ENCODE measurements around the gene CYP4F22. TPM values are rescaled to one million over a fixed set of nuclear protein-coding genes. Genes with fewer than 3 reads are reported as not detected.

CYP4F22 gene
- total RNA-seq, 1 experiment from 2014 or later: not detected

DNA sequence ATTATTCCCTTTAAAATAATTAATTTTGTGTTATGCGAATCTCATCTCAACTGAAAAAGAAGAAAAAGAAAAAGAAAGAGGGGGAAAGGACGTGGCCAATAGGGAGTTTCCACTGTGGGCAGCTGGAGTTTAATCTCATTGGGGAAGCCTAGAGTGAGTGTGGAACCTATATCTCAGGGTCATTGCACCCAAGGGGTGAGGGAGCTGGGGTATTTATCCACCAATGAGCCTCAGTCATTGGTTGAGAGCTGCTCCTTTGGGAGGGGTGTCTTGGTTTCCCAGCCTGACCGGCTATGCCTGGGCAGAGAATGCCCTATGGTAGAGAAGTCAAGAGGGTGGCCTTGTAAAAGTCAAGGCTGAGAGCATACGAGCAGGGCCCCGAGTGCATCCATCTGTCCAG, 16.5 kb downstream of the CYP4F22 start:
- Histone ChIP-seq H3K27ac (no peak overlapping the region), H3K4me1 (replicated peaks; ENCODE audit: insufficient read depth) (no peaks in the 10 kb centered on the region), H3K4me2 (no peak overlapping the region), H2AFZ (no peak overlapping the region), H3K27me3 (ENCODE audit: insufficient read depth, low read depth) (peaks cover 29% of the 10 kb centered on the region), H3F3A (ENCODE audit: insufficient read depth, low read depth) (no peaks in the 10 kb centered on the region), H3K9me2 (ENCODE audit: insufficient read depth) (no peaks in the 10 kb centered on the region), H3K36me3 (ENCODE audit: low read depth) (no peaks in the 10 kb centered on the region), H4K20me1 (ENCODE audit: insufficient read depth) (no peaks in the 10 kb centered on the region; the same call in 1 of the 2 replicates), H3K4me3 (no peak overlapping the region), H3K9me3 (ENCODE audit: insufficient read depth, low read depth) (no peaks in the 10 kb centered on the region), H3K79me2 (ENCODE audit: low read depth) (no peaks in the 10 kb centered on the region)
- ChIA-PET CTCF (no interaction called here), POLR2A (ENCODE audit: unreplicated experiment) (no interaction called here)
- no peak for TF ChIP-seq EZH2 (IDR thresholded peaks at IDR 0.05; ENCODE audit: low read depth)
- TF ChIP-seq, protein P1, sequence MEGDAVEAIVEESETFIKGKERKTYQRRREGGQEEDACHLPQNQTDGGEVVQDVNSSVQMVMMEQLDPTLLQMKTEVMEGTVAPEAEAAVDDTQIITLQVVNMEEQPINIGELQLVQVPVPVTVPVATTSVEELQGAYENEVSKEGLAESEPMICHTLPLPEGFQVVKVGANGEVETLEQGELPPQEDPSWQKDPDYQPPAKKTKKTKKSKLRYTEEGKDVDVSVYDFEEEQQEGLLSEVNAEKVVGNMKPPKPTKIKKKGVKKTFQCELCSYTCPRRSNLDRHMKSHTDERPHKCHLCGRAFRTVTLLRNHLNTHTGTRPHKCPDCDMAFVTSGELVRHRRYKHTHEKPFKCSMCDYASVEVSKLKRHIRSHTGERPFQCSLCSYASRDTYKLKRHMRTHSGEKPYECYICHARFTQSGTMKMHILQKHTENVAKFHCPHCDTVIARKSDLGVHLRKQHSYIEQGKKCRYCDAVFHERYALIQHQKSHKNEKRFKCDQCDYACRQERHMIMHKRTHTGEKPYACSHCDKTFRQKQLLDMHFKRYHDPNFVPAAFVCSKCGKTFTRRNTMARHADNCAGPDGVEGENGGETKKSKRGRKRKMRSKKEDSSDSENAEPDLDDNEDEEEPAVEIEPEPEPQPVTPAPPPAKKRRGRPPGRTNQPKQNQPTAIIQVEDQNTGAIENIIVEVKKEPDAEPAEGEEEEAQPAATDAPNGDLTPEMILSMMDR (conservative IDR thresholded peaks at IDR 0.05): no peak
- intact Hi-C loops (cut with micrococcal nuclease; ENCODE audit: unreplicated experiment): no loop called here
- DNase-seq: no peak
- no TSS peak for BruUV-seq (replicated peaks)

GRCh38 chr19:15525291-15525690, 17.0 kb downstream of the CYP4F22 start:
- Histone ChIP-seq H4K20me1 (ENCODE audit: insufficient read depth) (no peaks in the 10 kb centered on the region; the same call in 1 of the 2 replicates), H3K4me1 (replicated peaks; ENCODE audit: insufficient read depth) (no peaks in the 10 kb centered on the region), H3K79me2 (ENCODE audit: low read depth) (no peaks in the 10 kb centered on the region), H3K36me3 (ENCODE audit: low read depth) (no peaks in the 10 kb centered on the region), H2AFZ (no peak overlapping the region), H3K9me2 (ENCODE audit: insufficient read depth) (no peaks in the 10 kb centered on the region), H3K4me3 (no peak overlapping the region), H3F3A (ENCODE audit: insufficient read depth, low read depth) (no peaks in the 10 kb centered on the region), H3K27ac (no peak overlapping the region), H3K9me3 (ENCODE audit: insufficient read depth, low read depth) (no peaks in the 10 kb centered on the region), H3K4me2 (no peak overlapping the region), H3K27me3 (ENCODE audit: insufficient read depth, low read depth) (peaks cover 26% of the 10 kb centered on the region; the same call in 1 of the 2 replicates)
- POLR2A ChIA-PET (ENCODE audit: unreplicated experiment): no interaction called here
- intact Hi-C loops (cut with micrococcal nuclease; ENCODE audit: unreplicated experiment): no loop called here
- no peak for DNase-seq
- BruUV-seq (replicated peaks): no TSS peak
- CTCF ChIA-PET: no interaction called here
- no peak for TF ChIP-seq EZH2 (IDR thresholded peaks at IDR 0.05; ENCODE audit: low read depth)
- TF ChIP-seq, protein P1 (conservative IDR thresholded peaks at IDR 0.05): no peak

DNA sequence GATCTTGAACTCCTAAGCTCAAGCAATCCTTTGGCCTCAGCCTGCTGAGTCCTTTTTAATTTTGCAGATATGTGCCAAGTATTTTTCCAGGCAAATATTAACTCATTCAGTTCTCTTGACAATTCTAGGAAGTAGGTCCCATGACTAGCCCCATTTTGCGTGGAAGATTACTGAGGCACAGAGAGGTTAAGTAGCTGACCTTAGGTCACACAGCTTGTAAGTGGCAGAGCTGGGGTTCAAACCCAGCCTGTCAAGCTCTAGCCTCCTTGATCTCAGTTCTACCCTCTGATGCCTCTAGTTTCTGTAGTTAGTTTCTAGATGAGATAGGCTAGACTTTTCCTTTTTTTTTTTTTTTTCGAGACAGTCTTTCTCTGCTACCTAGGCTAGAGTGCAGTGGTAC, 18.1 kb downstream of the CYP4F22 start:
- no peak for TF ChIP-seq EZH2 (IDR thresholded peaks at IDR 0.05; ENCODE audit: low read depth)
- TF ChIP-seq, protein P1 (conservative IDR thresholded peaks at IDR 0.05): no peak
- Histone ChIP-seq H3K27ac (no peak overlapping the region), H3K27me3 (ENCODE audit: insufficient read depth, low read depth) (peaks cover 24% of the 10 kb centered on the region; the same call in 1 of the 2 replicates), H3K36me3 (ENCODE audit: low read depth) (no peaks in the 10 kb centered on the region), H3K9me2 (ENCODE audit: insufficient read depth) (no peaks in the 10 kb centered on the region), H2AFZ (no peak overlapping the region), H3K4me3 (no peak overlapping the region), H3K4me2 (no peak overlapping the region), H4K20me1 (ENCODE audit: insufficient read depth) (no peaks in the 10 kb centered on the region; the same call in 1 of the 2 replicates), H3F3A (ENCODE audit: insufficient read depth, low read depth) (no peaks in the 10 kb centered on the region), H3K9me3 (ENCODE audit: insufficient read depth, low read depth) (no peaks in the 10 kb centered on the region), H3K4me1 (replicated peaks; ENCODE audit: insufficient read depth) (no peaks in the 10 kb centered on the region), H3K79me2 (ENCODE audit: low read depth) (no peaks in the 10 kb centered on the region)
- BruUV-seq (replicated peaks): no TSS peak
- no peak for DNase-seq
- intact Hi-C loops (cut with micrococcal nuclease; ENCODE audit: unreplicated experiment): no loop called here
- ChIA-PET CTCF (interaction anchor here (0.6 to 0.7 kb wide), 2 partner anchors 284 to 1168 kb away, joined by 3 to 5 read pairs; no protein-coding TSS in a partner anchor), POLR2A (ENCODE audit: unreplicated experiment) (no interaction called here)

All from PC-9 (cell line).